Astrocyte (in vitro differentiated cells and primary cell): ENCODE results near the gene DDX6. TPM values are rescaled to one million over a fixed set of nuclear protein-coding genes. Genes with fewer than 3 reads are reported as not detected.

Source experiments
- DNase-seq: peaks from one replicate; pipeline ENCODE4 v3.0.0-alpha.2; 2010; ENCODE audit warnings: low read depth
- FAIRE-seq: peaks from 2 replicates; lab custom pipeline; 2011; peaks lifted over from hg19 to GRCh38; lab: Jason Lieb, UNC
- H2AFZ ChIP-seq: 2 replicates; pipeline ENCODE4 v1.6.0; 2012; ENCODE audit warnings: low read depth, low read length, inconsistent platforms
- H3K27ac ChIP-seq: 2 replicates; pipeline ENCODE4 v1.5.1; 2011; ENCODE audit warnings: low read depth, low read length, inconsistent platforms
- H3K27me3 ChIP-seq: 2 replicates; pipeline ENCODE4 v1.6.0; 2011; ENCODE audit warnings: low read length, inconsistent platforms; ENCODE audit not compliant: insufficient read depth
- H3K36me3 ChIP-seq: 2 replicates; pipeline ENCODE4 v1.5.1; 2011; ENCODE audit warnings: low read length, inconsistent platforms; ENCODE audit not compliant: insufficient read depth
- H3K4me1 ChIP-seq: 2 replicates; pipeline ENCODE4 v1.5.1; 2011; ENCODE audit warnings: low read length, inconsistent platforms; ENCODE audit not compliant: insufficient read depth
- H3K4me2 ChIP-seq: 2 replicates; pipeline ENCODE4 v1.6.0; 2012; ENCODE audit warnings: low read length, inconsistent platforms
- H3K4me3 ChIP-seq: 2 replicates; pipeline ENCODE4 v1.5.1; 2011; ENCODE audit warnings: low read depth, mild to moderate bottlenecking, low read length, inconsistent platforms; ENCODE audit not compliant: insufficient read depth
- H3K79me2 ChIP-seq: 2 replicates; pipeline ENCODE4 v1.6.0; 2012; ENCODE audit warnings: mild to moderate bottlenecking, low read length, inconsistent platforms; ENCODE audit not compliant: insufficient read depth
- H3K9ac ChIP-seq: 2 replicates; pipeline ENCODE4 v1.6.0; 2012; ENCODE audit warnings: mild to moderate bottlenecking, low read length, inconsistent platforms
- H3K9me3 ChIP-seq: 2 replicates; pipeline ENCODE4 v1.5.1; 2012; ENCODE audit warnings: low read depth, mild to moderate bottlenecking, low read length, inconsistent platforms; ENCODE audit not compliant: insufficient read depth
- H4K20me1 ChIP-seq: 2 replicates; pipeline ENCODE4 v1.6.0; 2012; ENCODE audit warnings: low read length, inconsistent platforms; ENCODE audit not compliant: insufficient read depth
- H3K27ac Mint-ChIP-seq: one replicate; pipeline ENCODE4 v1.8.0; 2021; ENCODE audit warnings: mild to moderate bottlenecking, mixed read lengths; ENCODE audit not compliant: unreplicated experiment
- H3K27me3 Mint-ChIP-seq: one replicate; pipeline ENCODE4 v1.8.0; 2021; ENCODE audit warnings: low read depth, mixed read lengths; ENCODE audit not compliant: unreplicated experiment
- H3K36me3 Mint-ChIP-seq: one replicate; pipeline ENCODE4 v1.8.0; 2021; ENCODE audit warnings: low read depth, mixed read lengths; ENCODE audit not compliant: unreplicated experiment
- H3K4me1 Mint-ChIP-seq: one replicate; pipeline ENCODE4 v1.8.0; 2021; ENCODE audit warnings: low read depth, mixed read lengths; ENCODE audit not compliant: unreplicated experiment
- H3K4me3 Mint-ChIP-seq: one replicate; pipeline ENCODE4 v1.8.0; 2021; ENCODE audit warnings: mild to moderate bottlenecking, moderate library complexity, mixed read lengths; ENCODE audit not compliant: unreplicated experiment
- H3K9me3 Mint-ChIP-seq: one replicate; pipeline ENCODE4 v1.8.0; 2021; ENCODE audit warnings: mild to moderate bottlenecking, mixed read lengths; ENCODE audit not compliant: unreplicated experiment
- CTCF ChIP-seq: IDR thresholded peaks from 2 replicates; pipeline ENCODE4 v1.5.1; 2011; ENCODE audit warnings: low read depth, mild to moderate bottlenecking, inconsistent platforms, low read length, moderate library complexity; ENCODE audit not compliant: insufficient read depth
- EZH2 ChIP-seq: IDR thresholded peaks from 2 replicates; pipeline ENCODE4 v1.6.1; 2012; ENCODE audit warnings: mild to moderate bottlenecking, low read length, inconsistent platforms; ENCODE audit not compliant: insufficient read depth
- total RNA-seq: library from RNA; stranded (reverse); gene quantifications from 2 replicates; pipeline ENCODE4 v1.2.1, GENCODE V29; 2021

Gene DDX6
- total RNA-seq, 1 donor from 2014 or later: 196 TPM

- Mint-ChIP-seq H3K36me3 (peaks cover 2% of the 10 kb centered on the region), H3K9me3 (no peaks in the 10 kb centered on the region), H3K27ac (no peak overlapping the region), H3K4me1 (peaks cover 4% of the 10 kb centered on the region), H3K4me3 (no peak overlapping the region), H3K27me3 (peaks cover 3% of the 10 kb centered on the region)
- H3K36me3 ChIP-seq: peaks cover 5% of the 10 kb centered on the region
- no peaks in the 10 kb centered on the region for H3K79me2 ChIP-seq
- no peak overlapping the region for H2AFZ ChIP-seq
- DNase-seq: no peak
- H3K4me1 ChIP-seq: no peaks in the 10 kb centered on the region
- no peak overlapping the region for H3K9ac ChIP-seq
- no peak for FAIRE-seq
- no peaks in the 10 kb centered on the region for H3K27me3 ChIP-seq
- H3K4me2 ChIP-seq: no peak overlapping the region
- H3K27ac ChIP-seq: no peak overlapping the region
- no peak overlapping the region for H3K4me3 ChIP-seq
- H3K9me3 ChIP-seq: no peaks in the 10 kb centered on the region
- TF ChIP-seq CTCF: no peak
- no peak for TF ChIP-seq EZH2
- H4K20me1 ChIP-seq: peaks cover 10% of the 10 kb centered on the region
Measured at GRCh38 chr11:118744046-118744445, 46.9 kb downstream of the DDX6 start.

- Mint-ChIP-seq H3K36me3 (peaks cover 5% of the 10 kb centered on the region), H3K4me3 (no peak overlapping the region), H3K27me3 (peaks cover 3% of the 10 kb centered on the region), H3K27ac (no peak overlapping the region), H3K9me3 (peaks cover 3% of the 10 kb centered on the region), H3K4me1 (no peaks in the 10 kb centered on the region)
- FAIRE-seq (no peak), DNase-seq (no peak)
- peaks cover 3% of the 10 kb centered on the region for H4K20me1 ChIP-seq
- H3K4me3 ChIP-seq: no peak overlapping the region
- no peak overlapping the region for H3K4me2 ChIP-seq
- H3K9ac ChIP-seq: no peak overlapping the region
- H3K27me3 ChIP-seq: no peaks in the 10 kb centered on the region
- no peaks in the 10 kb centered on the region for H3K9me3 ChIP-seq
- H3K36me3 ChIP-seq: no peaks in the 10 kb centered on the region
- H3K27ac ChIP-seq: no peak overlapping the region
- no peak for TF ChIP-seq CTCF
- TF ChIP-seq EZH2: no peak
- H3K79me2 ChIP-seq: no peaks in the 10 kb centered on the region
- H3K4me1 ChIP-seq: no peaks in the 10 kb centered on the region
- H2AFZ ChIP-seq: no peak overlapping the region
Measured at GRCh38 chr11:118742304-118742703, 48.7 kb downstream of the DDX6 start.

GRCh38 chr11:118740892-118741291, 50.1 kb downstream of the DDX6 start:
- no peak for FAIRE-seq
- Mint-ChIP-seq H3K27me3 (peaks cover 3% of the 10 kb centered on the region), H3K9me3 (peaks cover 3% of the 10 kb centered on the region), H3K27ac (no peak overlapping the region), H3K4me1 (no peaks in the 10 kb centered on the region), H3K4me3 (no peak overlapping the region), H3K36me3 (peaks cover 3% of the 10 kb centered on the region)
- TF ChIP-seq EZH2 (no peak), CTCF (no peak)
- DNase-seq: no peak
- H3K4me2 ChIP-seq: no peak overlapping the region
- H3K79me2 ChIP-seq: no peaks in the 10 kb centered on the region
- H4K20me1 ChIP-seq: no peaks in the 10 kb centered on the region
- H3K27me3 ChIP-seq: no peaks in the 10 kb centered on the region
- H2AFZ ChIP-seq: no peak overlapping the region
- H3K36me3 ChIP-seq: no peaks in the 10 kb centered on the region
- no peaks in the 10 kb centered on the region for H3K4me1 ChIP-seq
- H3K4me3 ChIP-seq: no peak overlapping the region
- H3K27ac ChIP-seq: no peak overlapping the region
- no peak overlapping the region for H3K9ac ChIP-seq
- H3K9me3 ChIP-seq: no peaks in the 10 kb centered on the region
